GM13977 (cell line): ENCODE data around the gene ACTR5.
A peak's percentile ranks its signal among the peaks of the same experiment; 100 is the strongest.
"Not testable (repeated sequence)": the region's sequence is repeated elsewhere in the genome, so short reads cannot be mapped to it uniquely, and the experiment has no call there.

Source experiments
- DNase-seq: peaks from one replicate; pipeline ENCODE4 v3.0.0; 2012; ENCODE audit warnings: low spot score
- in situ Hi-C: fragments of 300-500 bp; cut with MboI; formaldehyde crosslinking; loops from one replicate; pipeline ENCODE4 v1.12.0; 2022; ENCODE audit warnings: low sequenced_read_pairs, low pct_unique_long_range_greater_than_20kb, mixed read lengths, inconsistent platforms; ENCODE audit not compliant: unreplicated experiment
- TF ChIP-seq, protein P1 (sequence below): IDR thresholded peaks from 2 replicates; pipeline ENCODE4 v1.5.1; 2012; ENCODE audit warnings: mild to moderate bottlenecking, control low read depth; ENCODE audit not compliant: insufficient read depth; ENCODE audit errors: extremely low read depth, missing control alignments

Gene ACTR5

DNA sequence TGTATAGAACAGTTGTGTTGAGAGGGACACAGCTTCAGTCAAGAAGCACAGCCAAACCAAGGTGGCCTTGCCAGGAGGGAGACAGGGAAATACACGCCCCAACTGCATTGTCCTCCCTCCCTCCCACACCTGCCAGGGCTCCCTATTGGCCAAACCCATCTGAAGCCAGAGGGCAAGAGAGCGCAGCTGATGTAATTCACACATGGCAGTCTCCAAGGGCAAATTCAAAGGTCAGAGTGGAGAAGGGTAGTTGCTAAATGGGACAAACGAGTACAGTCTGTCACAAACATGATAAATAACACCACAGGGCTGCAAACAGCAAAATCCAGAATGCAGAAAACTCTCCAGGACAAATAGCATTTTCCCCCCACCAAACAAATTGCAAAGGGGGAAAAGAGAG lies 34.0 kb downstream of the ACTR5 start:
- TF ChIP-seq, protein P1, sequence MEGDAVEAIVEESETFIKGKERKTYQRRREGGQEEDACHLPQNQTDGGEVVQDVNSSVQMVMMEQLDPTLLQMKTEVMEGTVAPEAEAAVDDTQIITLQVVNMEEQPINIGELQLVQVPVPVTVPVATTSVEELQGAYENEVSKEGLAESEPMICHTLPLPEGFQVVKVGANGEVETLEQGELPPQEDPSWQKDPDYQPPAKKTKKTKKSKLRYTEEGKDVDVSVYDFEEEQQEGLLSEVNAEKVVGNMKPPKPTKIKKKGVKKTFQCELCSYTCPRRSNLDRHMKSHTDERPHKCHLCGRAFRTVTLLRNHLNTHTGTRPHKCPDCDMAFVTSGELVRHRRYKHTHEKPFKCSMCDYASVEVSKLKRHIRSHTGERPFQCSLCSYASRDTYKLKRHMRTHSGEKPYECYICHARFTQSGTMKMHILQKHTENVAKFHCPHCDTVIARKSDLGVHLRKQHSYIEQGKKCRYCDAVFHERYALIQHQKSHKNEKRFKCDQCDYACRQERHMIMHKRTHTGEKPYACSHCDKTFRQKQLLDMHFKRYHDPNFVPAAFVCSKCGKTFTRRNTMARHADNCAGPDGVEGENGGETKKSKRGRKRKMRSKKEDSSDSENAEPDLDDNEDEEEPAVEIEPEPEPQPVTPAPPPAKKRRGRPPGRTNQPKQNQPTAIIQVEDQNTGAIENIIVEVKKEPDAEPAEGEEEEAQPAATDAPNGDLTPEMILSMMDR: no peak
- no peak for DNase-seq
- in situ Hi-C loops: no loop called here

DNA sequence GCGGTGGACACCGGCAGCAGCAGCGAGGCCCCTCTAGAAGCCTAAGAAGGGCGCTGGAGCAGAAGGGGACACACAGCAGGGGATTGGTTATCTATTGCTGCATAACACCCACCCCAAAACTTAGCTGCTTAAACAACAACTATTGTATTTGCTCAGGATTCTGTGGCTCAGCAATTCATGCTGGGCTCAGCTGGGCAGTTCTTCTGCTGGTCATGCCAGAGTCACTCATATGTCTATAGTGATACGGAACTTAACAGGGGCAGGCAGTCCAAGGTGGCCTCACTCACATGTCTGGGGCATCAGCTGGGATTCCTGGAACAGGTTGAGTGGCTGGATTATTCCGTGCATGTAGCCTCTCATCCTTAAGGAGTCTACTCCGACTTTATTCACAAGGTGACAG lies 39.6 kb downstream of the ACTR5 start:
- in situ Hi-C loops: no loop called here
- TF ChIP-seq, protein P1: no peak
- no peak for DNase-seq

- TF ChIP-seq, protein P1: no peak
- in situ Hi-C loops: no loop called here
- no peak for DNase-seq
These were observed 41.4 kb downstream of the ACTR5 start for GRCh38 chr20:38789503-38790199.

- DNase-seq: no peak
- in situ Hi-C loops: no loop called here
- TF ChIP-seq, protein P1: peak; percentile 43
These were observed 42.2 kb downstream of the ACTR5 start for GRCh38 chr20:38790200-38791053.

GRCh38 chr20:38791291-38791690 lies 43.0 kb downstream of the ACTR5 start:
- no peak for DNase-seq
- in situ Hi-C loops: no loop called here
- TF ChIP-seq, protein P1: no peak

DNA sequence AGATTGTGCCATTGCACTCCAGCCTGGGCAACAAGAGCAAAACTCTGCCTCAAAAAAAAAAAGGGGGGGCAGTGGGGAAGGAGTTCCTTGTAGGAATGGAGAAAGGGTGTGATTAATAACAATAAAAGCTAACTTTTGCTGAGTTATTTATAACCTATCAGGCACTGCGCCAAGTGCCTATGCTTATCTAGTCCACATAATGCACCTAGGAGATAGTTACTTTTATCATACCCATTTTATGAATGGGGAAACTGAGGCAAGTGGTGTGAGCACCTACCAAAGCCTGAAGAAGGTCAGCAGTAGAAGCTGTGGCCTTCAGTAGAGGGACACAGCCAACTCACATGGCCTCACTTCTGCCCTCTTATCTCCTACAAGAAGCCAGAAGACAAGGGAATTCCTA lies 43.7 kb downstream of the ACTR5 start:
- in situ Hi-C loops: no loop called here
- TF ChIP-seq, protein P1: no peak
- DNase-seq: no peak

DNA sequence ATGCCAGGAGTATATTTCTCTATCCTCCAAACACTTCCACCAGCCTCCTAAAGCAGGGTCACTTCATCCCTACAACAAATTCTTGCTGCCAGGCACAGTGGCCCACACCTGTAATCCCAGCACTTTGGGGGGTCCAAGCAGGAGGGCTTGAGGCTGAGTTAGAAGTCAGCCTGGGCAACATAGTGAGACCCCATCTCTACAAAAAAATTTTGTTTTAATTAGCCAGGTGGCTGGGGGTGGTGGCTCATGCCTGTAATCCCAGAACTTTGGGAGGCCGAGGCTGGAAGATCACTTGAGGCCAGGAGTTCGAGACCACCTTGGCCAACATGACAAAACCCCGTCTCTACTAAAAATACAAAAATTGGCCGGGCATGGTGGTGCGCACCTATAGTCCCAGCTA lies 45.8 kb downstream of the ACTR5 start:
- in situ Hi-C loops: not testable (repeated sequence)

More for the DNA sequence above, 45.8 kb downstream of the ACTR5 start:
- not testable (repeated sequence) for DNase-seq
